ENCODE data around the gene ELAPOR2.

DNA sequence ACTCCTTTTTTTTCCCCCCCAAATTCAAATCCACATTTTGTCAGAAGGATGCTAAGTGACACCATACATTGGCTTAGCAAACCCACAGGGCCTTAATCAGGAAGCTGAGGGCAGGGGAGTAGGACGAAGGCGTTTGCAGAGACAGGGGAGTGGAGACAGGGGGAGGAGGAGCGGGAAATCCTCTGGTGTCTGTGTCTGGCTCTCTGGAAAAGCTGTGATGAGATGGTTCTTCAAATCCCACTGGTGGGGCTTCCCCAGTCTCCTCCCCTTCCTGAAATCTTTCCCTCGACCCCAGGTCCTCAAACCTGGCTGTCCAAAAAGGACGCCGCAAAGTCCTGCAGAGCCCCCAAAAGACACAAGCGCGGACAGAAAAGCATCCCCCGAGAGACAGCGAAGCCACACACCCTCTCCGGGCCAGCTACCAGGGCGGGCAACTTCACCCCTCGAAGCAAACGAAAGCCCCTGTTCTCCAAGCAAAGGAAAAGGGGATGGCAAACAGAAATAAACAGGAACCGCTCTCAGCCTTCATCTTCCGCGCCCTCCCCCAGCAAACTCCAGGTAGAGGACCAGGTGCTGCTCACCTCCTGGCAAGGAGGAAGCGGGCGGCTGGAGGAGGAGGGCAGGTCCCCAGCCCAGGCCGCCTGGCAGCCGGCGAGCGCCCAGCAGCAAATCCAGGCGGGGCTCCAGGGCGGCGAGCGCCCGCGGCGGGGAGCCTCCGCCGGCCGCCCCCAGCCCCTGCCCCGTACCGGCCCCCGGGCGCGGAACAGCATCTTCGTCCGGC lies 520 bp downstream of the ELAPOR2 start:
- TF ChIP-seq TARDBP (IDR thresholded peaks at IDR 0.05) (no peak), HDGF (IDR thresholded peaks at IDR 0.05; ENCODE audit: borderline replicate concordance) (no peak), FOXM1 (IDR thresholded peaks at IDR 0.05; ENCODE audit: borderline replicate concordance) (no peak), BHLHE40 (IDR thresholded peaks at IDR 0.05; ENCODE audit: borderline replicate concordance) (no peak)
- TF ChIP-seq, protein P1, sequence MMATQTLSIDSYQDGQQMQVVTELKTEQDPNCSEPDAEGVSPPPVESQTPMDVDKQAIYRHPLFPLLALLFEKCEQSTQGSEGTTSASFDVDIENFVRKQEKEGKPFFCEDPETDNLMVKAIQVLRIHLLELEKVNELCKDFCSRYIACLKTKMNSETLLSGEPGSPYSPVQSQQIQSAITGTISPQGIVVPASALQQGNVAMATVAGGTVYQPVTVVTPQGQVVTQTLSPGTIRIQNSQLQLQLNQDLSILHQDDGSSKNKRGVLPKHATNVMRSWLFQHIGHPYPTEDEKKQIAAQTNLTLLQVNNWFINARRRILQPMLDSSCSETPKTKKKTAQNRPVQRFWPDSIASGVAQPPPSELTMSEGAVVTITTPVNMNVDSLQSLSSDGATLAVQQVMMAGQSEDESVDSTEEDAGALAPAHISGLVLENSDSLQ (IDR thresholded peaks at IDR 0.05): no peak
